A673 (cell line): Measurements from ENCODE around the gene CBX8. TPM values are rescaled to one million over a fixed set of nuclear protein-coding genes. Genes with fewer than 3 reads are reported as not detected.

ENCODE experiments used
- BruUV-seq: library from RNA; stranded (reverse); fragments of 400-500 nt; replicated peaks from 2 replicates; lab custom pipeline; 2021; lab: Mats Ljungman, UMichigan
- CTCF ChIA-PET: fragments of 300-600 bp; sonication (Branson Sonifier 250); formaldehyde crosslinking; loops from one replicate; lab custom pipeline; 2022; ENCODE audit warnings: antibody characterized with exemption; lab: Charles Lee
- POLR2A ChIA-PET: fragments of 300-600 bp; sonication (Branson Sonifier 250); formaldehyde crosslinking; loops from one replicate; lab custom pipeline; 2022; ENCODE audit warnings: antibody characterized with exemption; ENCODE audit not compliant: low non-redundant PET; lab: Charles Lee
- DNase-seq: peaks from one replicate; pipeline ENCODE4 v3.0.0-alpha.2; 2015; ENCODE audit warnings: low spot score
- H3K27ac ChIP-seq: fragments of 200-600 bp; sonication (generic); 2 replicates; pipeline ENCODE4 v1.5.1; 2016; ENCODE audit warnings: mixed run types, low read depth, mild to moderate bottlenecking, mixed read lengths, antibody characterized with exemption, low read length; ENCODE audit not compliant: poor library complexity, severe bottlenecking
- H3K27me3 ChIP-seq: fragments of 200-600 bp; sonication (generic); replicated peaks from 2 replicates; pipeline ENCODE4 v1.6.1; 2017; ENCODE audit warnings: mixed run types, low read depth, mild to moderate bottlenecking, mixed read lengths, antibody characterized with exemption, low read length; ENCODE audit not compliant: insufficient read depth, poor library complexity
- H3K36me3 ChIP-seq: fragments of 200-600 bp; sonication (generic); 2 replicates; pipeline ENCODE4 v1.6.1; 2016; ENCODE audit warnings: mixed run types, mild to moderate bottlenecking, mixed read lengths, antibody characterized with exemption, low read length; ENCODE audit not compliant: insufficient read depth, poor library complexity, severe bottlenecking
- H3K4me1 ChIP-seq: fragments of 200-600 bp; sonication (generic); 2 replicates; pipeline ENCODE4 v1.6.1; 2017; ENCODE audit warnings: mixed run types, mild to moderate bottlenecking, mixed read lengths, antibody characterized with exemption, low read length; ENCODE audit not compliant: insufficient read depth, poor library complexity, severe bottlenecking
- H3K4me3 ChIP-seq: fragments of 200-600 bp; sonication (generic); 2 replicates; pipeline ENCODE4 v1.5.1; 2016; ENCODE audit warnings: low read depth, mixed run types, mild to moderate bottlenecking, mixed read lengths, low read length; ENCODE audit not compliant: poor library complexity, severe bottlenecking
- H3K9me3 ChIP-seq: fragments of 200-600 bp; sonication (generic); 2 replicates; pipeline ENCODE4 v1.6.1; 2016; ENCODE audit warnings: mixed run types, low read depth, mild to moderate bottlenecking, mixed read lengths, antibody characterized with exemption, low read length; ENCODE audit not compliant: poor library complexity, severe bottlenecking
- EZH2 ChIP-seq: fragments of 200-600 bp; sonication (generic); IDR thresholded peaks from 2 replicates; pipeline ENCODE4 v1.6.1; 2017; ENCODE audit warnings: borderline replicate concordance, low read depth, mild to moderate bottlenecking, mixed read lengths, antibody characterized with exemption, low read length; ENCODE audit not compliant: poor library complexity, severe bottlenecking
- intact Hi-C: fragments of 100-400 bp; cut with micrococcal nuclease; formaldehyde crosslinking; loops from one replicate; pipeline ENCODE4 v1.10.0; 2022; ENCODE audit not compliant: unreplicated experiment
- total RNA-seq: library from RNA; stranded (reverse); gene quantifications from 2 replicates; pipeline ENCODE4 v1.2.3, GENCODE V29; 2021
- TF ChIP-seq, protein P1 (sequence below): fragments of 300-800, 200-600 bp; sonication (generic); conservative IDR thresholded peaks from 2 replicates; pipeline ENCODE4 v1.5.1; 2017; ENCODE audit warnings: low read depth, mild to moderate bottlenecking, antibody characterized with exemption, low read length, moderate library complexity, mixed read lengths

CBX8 gene
- total RNA-seq, 1 experiment from 2014 or later: 27.0 TPM

DNA sequence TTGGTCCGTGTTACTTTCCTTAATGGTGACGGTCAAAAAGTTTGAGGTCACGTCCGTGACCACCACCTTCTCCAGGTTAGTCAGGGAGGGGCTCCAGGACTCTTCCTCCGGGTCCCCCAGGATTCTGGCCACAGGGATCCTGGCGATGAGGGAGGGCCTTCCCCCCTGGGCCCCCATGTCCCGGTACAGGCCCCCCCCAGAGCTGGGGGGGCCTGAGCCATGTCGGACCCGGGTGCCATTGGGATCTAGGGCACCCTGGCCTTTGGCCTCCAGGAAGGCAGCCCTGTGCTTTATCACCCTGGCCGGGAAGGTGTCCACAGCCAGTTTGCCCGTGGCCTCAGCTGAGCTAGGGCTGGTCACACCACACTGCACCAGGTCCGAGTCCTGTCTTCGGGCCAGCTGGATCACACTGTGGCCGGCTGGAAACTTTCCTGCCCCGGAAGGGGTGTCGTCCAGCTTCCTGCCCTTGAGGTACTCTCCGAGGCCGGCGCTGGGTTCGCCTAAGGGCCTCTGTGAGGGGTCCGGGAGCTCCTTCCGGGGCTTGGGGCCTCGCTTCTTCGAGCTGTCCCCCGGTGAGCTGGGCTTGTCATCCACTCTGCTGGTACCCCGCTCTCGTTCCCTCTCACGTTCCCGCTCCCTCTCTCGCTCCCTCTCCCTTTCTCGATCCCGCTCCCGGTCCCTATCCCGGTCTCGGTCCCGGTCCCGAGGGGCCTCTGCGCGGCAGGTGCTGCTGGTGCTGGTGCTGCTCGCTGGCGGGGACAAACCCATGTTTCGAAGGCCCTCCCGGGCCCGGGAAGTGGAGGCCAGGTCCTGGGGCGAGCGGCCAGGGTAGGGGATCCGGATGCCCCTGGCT is 2.0 kb downstream of the CBX8 start:
- CTCF ChIA-PET: no interaction called here
- no peak for DNase-seq
- intact Hi-C loops: loop anchor here (5.0 kb wide), 3 partner anchors 42 to 197 kb away; partner anchors contain the start of gene CBX4

DNA sequence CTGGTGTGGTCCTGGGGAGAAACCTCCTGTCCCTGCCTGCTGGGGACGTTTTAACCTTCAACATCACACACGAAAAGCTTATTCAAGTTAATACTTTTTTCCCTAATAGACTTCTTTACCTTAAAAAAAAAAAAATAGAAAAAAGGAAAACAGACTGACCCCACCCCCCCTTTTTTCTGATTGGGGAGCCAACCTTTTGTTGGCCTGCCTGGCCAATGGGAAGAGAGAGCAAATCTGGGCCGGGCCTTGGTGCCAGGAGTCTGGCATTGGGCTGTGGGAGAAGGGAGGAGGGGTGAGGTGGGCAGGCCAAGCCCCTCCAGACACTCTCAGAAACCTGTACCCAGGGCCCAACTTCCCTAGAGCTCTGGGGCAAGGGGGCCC is 3.0 kb downstream of the CBX8 start:
- intact Hi-C loops: loop anchor here (5.0 kb wide), 3 partner anchors 43 to 198 kb away; partner anchors contain the start of gene CBX4
- no peaks in the 10 kb centered on the region for H3K9me3 ChIP-seq
- DNase-seq: peak; percentile 80
- TF ChIP-seq, protein P1, sequence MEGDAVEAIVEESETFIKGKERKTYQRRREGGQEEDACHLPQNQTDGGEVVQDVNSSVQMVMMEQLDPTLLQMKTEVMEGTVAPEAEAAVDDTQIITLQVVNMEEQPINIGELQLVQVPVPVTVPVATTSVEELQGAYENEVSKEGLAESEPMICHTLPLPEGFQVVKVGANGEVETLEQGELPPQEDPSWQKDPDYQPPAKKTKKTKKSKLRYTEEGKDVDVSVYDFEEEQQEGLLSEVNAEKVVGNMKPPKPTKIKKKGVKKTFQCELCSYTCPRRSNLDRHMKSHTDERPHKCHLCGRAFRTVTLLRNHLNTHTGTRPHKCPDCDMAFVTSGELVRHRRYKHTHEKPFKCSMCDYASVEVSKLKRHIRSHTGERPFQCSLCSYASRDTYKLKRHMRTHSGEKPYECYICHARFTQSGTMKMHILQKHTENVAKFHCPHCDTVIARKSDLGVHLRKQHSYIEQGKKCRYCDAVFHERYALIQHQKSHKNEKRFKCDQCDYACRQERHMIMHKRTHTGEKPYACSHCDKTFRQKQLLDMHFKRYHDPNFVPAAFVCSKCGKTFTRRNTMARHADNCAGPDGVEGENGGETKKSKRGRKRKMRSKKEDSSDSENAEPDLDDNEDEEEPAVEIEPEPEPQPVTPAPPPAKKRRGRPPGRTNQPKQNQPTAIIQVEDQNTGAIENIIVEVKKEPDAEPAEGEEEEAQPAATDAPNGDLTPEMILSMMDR: no peak
- TF ChIP-seq EZH2: no peak
- peaks cover 22% of the 10 kb centered on the region for H3K27me3 ChIP-seq
- POLR2A ChIA-PET: no interaction called here
- BruUV-seq: no TSS peak
- H3K4me3 ChIP-seq: peak overlapping the region; percentile 42
- peaks cover 15% of the 10 kb centered on the region for H3K36me3 ChIP-seq
- peak overlapping the region; percentile 76 for H3K27ac ChIP-seq
- CTCF ChIA-PET: interaction anchor here (1.1 kb wide), 1 partner anchor 52 kb away, joined by 3 read pairs; no protein-coding TSS in a partner anchor
- peaks cover 65% of the 10 kb centered on the region for H3K4me1 ChIP-seq

More for the DNA sequence above, 2.0 kb downstream of the CBX8 start:
- TF ChIP-seq, protein P1: no peak
- TF ChIP-seq EZH2: no peak
- Histone ChIP-seq H3K4me3 (no peak overlapping the region), H3K9me3 (no peaks in the 10 kb centered on the region), H3K27ac (peak overlapping the region; percentile 25), H3K27me3 (peaks cover 21% of the 10 kb centered on the region), H3K4me1 (peaks cover 66% of the 10 kb centered on the region), H3K36me3 (peaks cover 15% of the 10 kb centered on the region)
- POLR2A ChIA-PET: no interaction called here
- BruUV-seq: no TSS peak

DNA sequence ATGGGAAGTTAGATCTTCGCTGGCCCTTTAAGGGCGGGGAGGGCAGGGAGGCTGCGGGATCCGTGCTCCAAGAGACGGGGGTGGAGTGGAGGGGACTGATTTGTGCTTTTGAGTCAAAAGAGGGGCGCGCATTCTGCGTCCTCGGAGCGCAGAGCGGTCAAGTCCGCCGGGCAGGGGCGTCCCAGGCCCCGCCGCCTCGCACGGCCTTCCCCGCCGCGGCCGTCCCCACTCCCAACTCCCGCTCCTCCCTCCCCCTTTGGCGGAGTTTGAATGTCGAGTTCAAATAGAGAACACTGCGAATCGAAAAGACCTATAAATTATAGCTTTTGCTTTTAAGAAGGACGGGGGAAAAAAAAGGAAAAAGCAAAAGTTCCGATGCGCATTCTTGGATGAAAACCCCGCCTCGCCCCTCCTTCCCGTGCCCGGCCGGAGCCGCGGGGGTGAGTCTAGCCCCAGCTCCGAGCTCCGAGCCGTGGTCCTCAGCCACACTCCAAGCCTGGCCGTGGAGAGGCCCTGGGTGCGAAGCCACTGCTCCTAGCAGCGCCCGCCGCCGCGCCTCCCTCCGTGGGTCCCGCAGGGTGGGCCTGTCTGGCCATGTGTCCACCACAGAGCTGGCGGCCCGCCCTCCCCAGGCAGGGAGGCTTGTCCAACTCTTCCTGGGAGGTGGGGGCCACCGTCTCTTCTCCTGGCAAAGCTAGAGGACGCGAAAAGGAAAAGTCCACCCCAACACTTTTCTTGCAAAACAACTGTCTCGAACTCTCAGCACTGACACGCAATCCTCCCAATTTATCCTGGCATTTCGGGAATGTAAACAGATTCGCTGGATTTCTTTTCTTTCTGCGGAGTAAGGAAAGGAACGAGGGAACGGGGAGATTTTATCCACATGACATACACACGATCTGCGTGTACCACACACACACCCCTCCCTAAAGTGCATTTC is 3.6 kb downstream of the CBX8 start:
- Histone ChIP-seq H3K27me3 (peaks cover 22% of the 10 kb centered on the region), H3K27ac (peak overlapping the region; percentile 76), H3K4me1 (peaks cover 58% of the 10 kb centered on the region), H3K9me3 (no peaks in the 10 kb centered on the region), H3K4me3 (peak overlapping the region; percentile 42), H3K36me3 (peaks cover 15% of the 10 kb centered on the region)
- no TSS peak for BruUV-seq
- ChIA-PET CTCF (interaction anchor here (0.6 to 1.1 kb wide), 3 partner anchors 18 to 133 kb away, joined by 3 read pairs; no protein-coding TSS in a partner anchor), POLR2A (interaction anchor here (0.5 kb wide), 1 partner anchor 18 kb away, joined by 9 read pairs; no protein-coding TSS in a partner anchor)
- DNase-seq: peak; percentile 33
- TF ChIP-seq EZH2: no peak
- TF ChIP-seq, protein P1: no peak
- intact Hi-C loops: loop anchor here (5.0 kb wide), 3 partner anchors 44 to 199 kb away; partner anchors contain the start of gene CBX4
